Middle frontal gyrus (tissue), 1 donor: Measurements from ENCODE around the gene ATP6AP1.

Source experiments
- DNase-seq: peaks from one replicate; pipeline ENCODE4 v3.0.0-alpha.2; 2015; ENCODE audit warnings: low spot score; ENCODE audit errors: extremely low spot score

ATP6AP1 gene

GRCh38 chrX:154444755-154445246 is 16.3 kb downstream of the ATP6AP1 start:
- no peak for DNase-seq

GRCh38 chrX:154445776-154446175 is 17.3 kb downstream of the ATP6AP1 start:
- no peak for DNase-seq

GRCh38 chrX:154446430-154446829 is 18.0 kb downstream of the ATP6AP1 start:
- DNase-seq: no peak

- DNase-seq: no peak
Measured at GRCh38 chrX:154448484-154448883, 20.0 kb downstream of the ATP6AP1 start.

GRCh38 chrX:154449618-154450017 is 21.1 kb downstream of the ATP6AP1 start:
- no peak for DNase-seq

- DNase-seq: no peak
Measured at GRCh38 chrX:154450312-154450711, 21.8 kb downstream of the ATP6AP1 start.

GRCh38 chrX:154452823-154453222 is 24.3 kb downstream of the ATP6AP1 start:
- DNase-seq: no peak

- no peak for DNase-seq
Measured at GRCh38 chrX:154457491-154458115, 29.1 kb downstream of the ATP6AP1 start.

- no peak for DNase-seq
Measured at GRCh38 chrX:154458116-154458953, 29.9 kb downstream of the ATP6AP1 start, which contains the start of gene PLXNA3. Gene PLXNA3 (plus strand): TSS chrX:154458281. CDS start chrX:154460184, 1,903 bp downstream.

GRCh38 chrX:154458954-154459778 is 30.7 kb downstream of the ATP6AP1 start:
- DNase-seq: no peak

- no peak for DNase-seq
Measured at GRCh38 chrX:154459832-154460231, 31.4 kb downstream of the ATP6AP1 start.

GRCh38 chrX:154460326-154460725 is 31.8 kb downstream of the ATP6AP1 start:
- DNase-seq: no peak

- no peak for DNase-seq
Measured at GRCh38 chrX:154462396-154462795, 33.9 kb downstream of the ATP6AP1 start.

- no peak for DNase-seq
Measured at GRCh38 chrX:154463611-154464220, 35.2 kb downstream of the ATP6AP1 start.

GRCh38 chrX:154464806-154465365 is 36.4 kb downstream of the ATP6AP1 start:
- no peak for DNase-seq

GRCh38 chrX:154465601-154466000 is 37.1 kb downstream of the ATP6AP1 start:
- DNase-seq: no peak

GRCh38 chrX:154466036-154466435 is 37.6 kb downstream of the ATP6AP1 start:
- DNase-seq: no peak

- no peak for DNase-seq
Measured at GRCh38 chrX:154466907-154467306, 38.4 kb downstream of the ATP6AP1 start.

GRCh38 chrX:154467556-154467955 is 39.1 kb downstream of the ATP6AP1 start:
- no peak for DNase-seq

GRCh38 chrX:154468217-154468616 is 39.7 kb downstream of the ATP6AP1 start:
- no peak for DNase-seq

GRCh38 chrX:154469114-154469513 is 40.6 kb downstream of the ATP6AP1 start:
- DNase-seq: no peak
